Left renal cortex interstitium (tissue), 4 donors: ENCODE measurements around the gene SYCE3. TPM values are rescaled to one million over a fixed set of nuclear protein-coding genes. Genes with fewer than 3 reads are reported as not detected.

Experiments used
- DNase-seq, 4 donors: peaks; one replicate each; pipeline ENCODE4 v3.0.0-alpha.2; 2013; ENCODE audit warnings: low read depth in 4 of 4, low spot score in 2 of 4, missing footprints in 1 of 4
- polyA plus RNA-seq, 4 donors: library from polyadenylated mRNA; unstranded; fragments of 120-200 nt; gene quantifications; one replicate each; pipeline ENCODE4 v1.2.1, GENCODE V29; 2013; ENCODE audit not compliant: insufficient read length in 4 of 4

The SYCE3 gene
- polyA plus RNA-seq, 4 donors = 0.43 TPM; not detected in 3

GRCh38 chr22:50600967-50601668 lies 38.4 kb upstream of the SYCE3 start:
- no peak for DNase-seq

- DNase-seq = no peak
These were observed 37.8 kb upstream of the SYCE3 start, which contains the start of gene MAPK8IP2 for GRCh38 chr22:50600538-50600937. Gene MAPK8IP2, plus strand, starts transcription at chr22:50600793. Its CDS starts 26 bp downstream, at chr22:50600819.

- no peak for DNase-seq
These were observed 37.2 kb upstream of the SYCE3 start for GRCh38 chr22:50599816-50600455.

DNA sequence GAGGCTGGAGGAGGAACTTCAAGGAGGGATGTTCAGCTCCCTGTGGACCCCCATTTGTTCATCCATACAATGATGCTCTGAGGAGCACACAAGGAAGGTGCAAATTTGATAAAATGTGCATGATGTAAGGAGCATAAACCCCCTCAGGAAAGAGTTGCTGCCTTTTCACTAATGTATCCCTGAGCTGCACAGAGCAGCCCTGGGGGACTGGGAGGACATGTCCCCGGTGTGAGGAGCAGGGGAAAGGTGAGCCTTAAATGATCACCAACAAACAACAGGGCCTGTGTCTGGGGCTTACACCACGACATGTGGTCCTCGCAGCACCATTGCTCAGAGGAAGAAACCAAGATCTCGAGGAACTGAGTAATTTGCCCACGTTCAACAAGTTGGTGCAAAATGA lies 34.4 kb upstream of the SYCE3 start:
- no peak for DNase-seq

- DNase-seq = no peak
These were observed 32.5 kb upstream of the SYCE3 start for GRCh38 chr22:50595189-50595588.

- no peak for DNase-seq
These were observed 24.7 kb upstream of the SYCE3 start for GRCh38 chr22:50587407-50587806.

DNA sequence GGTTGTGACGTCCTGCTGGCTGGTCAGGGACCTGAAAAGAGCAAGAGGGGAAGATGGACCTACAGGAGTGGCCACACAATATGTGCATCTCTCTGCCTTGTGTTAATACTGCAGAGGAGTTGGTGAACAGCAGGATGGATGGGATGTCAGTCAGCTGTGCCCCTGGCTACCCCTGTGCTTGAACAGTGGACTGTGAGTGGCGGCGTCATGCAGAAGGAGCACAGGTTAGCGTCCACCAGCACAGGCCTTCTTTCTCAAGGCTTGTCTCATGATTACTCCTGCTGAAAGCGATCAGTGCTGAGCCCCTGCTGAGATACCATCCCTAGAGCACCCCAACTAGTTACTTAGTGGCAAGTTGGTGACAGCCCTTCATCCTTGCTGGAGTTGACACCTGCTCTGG lies 23.7 kb upstream of the SYCE3 start:
- no peak for DNase-seq

DNA sequence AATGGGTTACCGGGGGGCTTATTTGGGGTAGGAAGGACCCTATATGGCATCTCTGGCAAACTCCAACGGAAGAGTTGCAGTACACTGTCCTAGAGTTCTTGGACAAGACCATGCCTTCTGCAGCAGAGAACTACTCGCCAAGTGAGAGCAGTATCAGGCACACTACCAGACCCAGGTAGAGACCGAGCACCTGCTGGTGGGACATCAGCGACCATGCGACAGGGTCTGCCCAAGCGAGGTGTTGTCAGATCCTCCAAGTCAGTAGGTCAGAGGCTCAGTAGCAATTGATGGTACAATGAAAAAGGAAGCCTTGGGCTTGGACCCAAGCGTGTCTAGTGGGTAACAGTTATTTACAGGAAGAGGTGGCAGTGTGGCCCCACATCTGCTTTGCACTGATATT lies 23.1 kb upstream of the SYCE3 start:
- no peak for DNase-seq

DNA sequence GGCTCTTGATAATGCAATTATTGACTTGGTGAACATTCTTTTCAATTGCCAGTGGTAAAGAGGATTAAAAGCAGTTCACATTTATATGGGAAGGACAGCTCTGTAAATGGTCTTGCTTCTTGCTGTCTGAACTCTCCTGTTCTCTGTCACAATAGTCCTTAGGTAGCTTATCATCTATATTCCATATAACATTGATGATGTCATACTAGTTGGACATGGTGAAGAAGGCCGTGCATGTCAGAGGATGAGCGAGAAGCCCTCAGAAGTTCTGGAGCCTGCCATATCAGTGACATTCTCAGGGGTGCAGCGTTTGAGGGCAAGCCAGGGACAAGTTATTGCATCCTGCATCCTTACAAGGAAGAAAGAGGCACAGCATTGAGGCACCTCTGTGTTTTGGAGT lies 22.5 kb upstream of the SYCE3 start:
- no peak for DNase-seq

DNA sequence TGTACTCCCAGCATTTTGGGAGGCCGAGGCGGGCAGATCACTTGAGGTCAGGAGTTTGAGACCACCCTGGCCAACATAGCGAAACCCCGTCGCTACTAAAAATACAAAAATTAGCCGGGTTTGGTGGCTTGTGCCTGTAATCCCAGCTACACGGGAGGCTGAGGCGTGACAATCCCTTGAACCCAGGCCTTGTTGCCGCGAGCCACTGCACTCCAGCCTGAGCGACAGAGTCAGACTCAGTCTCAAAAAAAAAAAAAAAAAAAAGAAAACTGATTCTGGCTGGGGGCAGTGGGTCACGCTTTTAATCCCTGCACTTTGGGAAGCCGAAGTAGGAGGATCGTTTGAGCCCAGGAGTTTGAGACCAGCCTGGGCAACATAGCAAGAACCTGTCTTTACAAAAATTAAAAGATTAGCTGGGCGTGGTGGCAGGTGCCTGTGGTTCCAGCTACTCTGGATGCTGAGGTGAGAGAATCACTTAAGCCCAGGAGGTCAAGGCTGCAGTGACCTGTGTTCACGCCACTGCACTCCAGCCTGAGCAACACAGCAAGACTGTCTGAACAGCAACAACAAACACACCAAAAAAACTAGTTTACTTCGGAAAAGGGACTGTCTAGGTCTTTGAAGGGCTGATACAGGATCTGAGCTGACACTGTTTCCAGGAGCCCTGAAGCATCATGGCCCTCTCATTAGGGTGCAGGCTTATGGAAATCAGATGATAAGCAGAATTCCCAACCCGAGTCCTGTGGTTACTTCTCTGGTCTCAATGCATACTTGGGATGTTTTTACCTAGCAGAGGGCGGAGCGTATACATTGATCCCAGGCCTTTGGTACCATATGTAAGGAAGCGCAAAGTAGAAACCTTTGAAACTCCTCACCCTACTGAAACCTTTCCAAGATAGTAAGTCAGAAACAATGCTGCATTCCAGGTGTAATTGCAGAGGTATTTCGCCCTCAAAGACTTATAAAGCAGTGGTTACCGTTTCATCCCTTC lies 21.7 kb upstream of the SYCE3 start:
- DNase-seq = no peak

DNA sequence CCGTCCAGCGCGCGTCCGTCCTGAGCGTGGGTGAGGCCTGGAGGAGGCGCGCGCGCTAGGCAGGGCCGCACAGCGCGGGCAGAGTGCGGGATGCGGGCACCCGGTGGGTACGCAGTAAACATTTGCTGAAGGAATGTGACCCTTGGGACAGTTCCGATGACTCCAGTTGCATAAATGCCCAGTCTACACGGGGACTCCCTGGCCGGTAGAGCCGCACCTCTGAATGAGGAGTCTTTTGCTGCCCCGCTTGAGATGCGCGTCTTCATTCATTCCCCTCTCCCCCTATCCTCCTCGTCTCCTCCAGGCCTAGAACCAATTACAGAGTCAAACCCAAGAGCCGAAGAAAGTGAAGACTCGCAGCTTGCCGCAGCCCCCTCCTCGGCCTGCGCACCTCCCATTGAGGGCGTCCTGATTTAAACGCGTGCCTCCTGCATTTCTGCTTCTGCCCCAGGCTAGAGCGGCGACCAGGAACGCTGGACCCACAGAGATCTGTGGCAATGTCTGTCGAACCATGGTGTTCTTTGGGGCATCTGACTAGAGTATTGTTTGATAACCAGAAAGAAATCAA lies 20.7 kb upstream of the SYCE3 start:
- no peak for DNase-seq

- DNase-seq = peak; percentile 87 to 96 (median 92)
These were observed 20.0 kb upstream of the SYCE3 start, which contains the start of gene CHKB for GRCh38 chr22:50582493-50583293. Gene CHKB, minus strand, starts transcription at chr22:50582849. Its CDS starts 68 bp downstream, at chr22:50582781.

DNA sequence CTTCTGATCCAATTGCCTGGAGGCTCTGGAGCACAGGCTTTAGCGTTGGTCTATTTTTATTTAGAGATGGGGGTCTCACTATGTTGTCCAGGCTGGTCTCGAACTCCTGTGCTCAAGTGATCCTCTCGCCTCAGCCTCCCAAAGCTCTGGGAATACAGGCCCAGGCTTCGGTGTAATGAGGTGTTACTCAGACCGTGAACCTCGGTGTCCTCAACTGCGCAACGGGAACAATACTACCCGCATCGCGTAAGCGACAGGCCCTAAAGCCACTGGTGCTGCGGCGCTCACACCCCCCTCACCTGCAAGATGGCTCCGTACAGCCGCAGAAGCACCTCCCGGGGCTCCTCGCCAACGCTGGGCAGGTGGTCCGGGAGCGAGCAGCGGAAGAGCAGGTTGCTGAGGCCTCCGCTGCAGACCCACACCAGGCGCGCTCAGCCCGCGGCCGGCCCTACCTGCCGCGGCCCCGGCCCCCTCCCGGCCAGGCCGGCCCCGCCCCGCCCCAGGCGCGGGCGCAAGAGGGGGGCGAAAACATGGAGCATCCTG lies 19.3 kb upstream of the SYCE3 start:
- DNase-seq = no peak

DNA sequence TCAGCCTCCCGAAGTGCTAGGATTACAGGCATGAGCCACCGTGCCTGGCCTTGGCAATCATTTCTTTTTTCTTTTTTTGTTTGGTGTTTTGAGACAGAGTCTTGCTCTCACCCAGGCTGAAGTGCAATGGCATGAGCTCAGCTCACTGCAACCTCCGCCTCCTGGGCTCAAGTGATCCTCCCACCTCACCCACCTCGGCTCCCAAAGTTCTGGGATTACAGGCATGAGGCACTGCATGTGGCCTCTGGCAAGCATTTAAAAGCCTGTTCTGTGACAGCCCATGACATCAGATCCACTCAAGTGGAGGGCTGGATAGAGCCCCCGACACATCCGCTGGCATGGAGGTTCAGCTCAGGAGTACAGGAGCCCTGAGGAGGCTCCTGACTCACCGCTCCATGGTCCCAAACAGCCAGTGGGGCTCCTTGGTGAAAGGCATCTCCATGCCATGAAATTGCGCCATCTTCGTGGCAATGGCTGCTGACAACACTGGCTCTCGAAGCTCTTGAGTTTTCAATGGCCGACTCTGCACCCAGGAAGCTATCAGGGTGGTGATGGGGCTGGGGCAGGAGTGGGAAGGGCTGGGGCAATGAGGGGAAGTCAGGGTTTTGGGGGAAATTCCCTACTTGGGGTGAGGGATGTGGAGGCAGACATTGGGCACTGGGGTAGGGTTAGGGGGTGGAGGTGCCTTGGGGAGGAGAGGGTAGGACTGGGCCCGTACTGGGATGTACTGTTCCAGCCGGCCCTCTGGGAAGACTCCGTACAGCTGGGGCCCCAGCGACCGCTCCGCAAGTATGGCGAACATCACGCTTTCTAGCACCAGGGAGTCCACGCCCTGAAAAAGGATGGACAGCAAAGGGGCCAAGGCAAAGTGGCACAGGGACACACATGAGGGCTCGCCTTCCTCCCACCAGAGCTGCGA lies 18.6 kb upstream of the SYCE3 start:
- DNase-seq = no peak

- DNase-seq = no peak
These were observed 17.0 kb upstream of the SYCE3 start for GRCh38 chr22:50579752-50580151.

DNA sequence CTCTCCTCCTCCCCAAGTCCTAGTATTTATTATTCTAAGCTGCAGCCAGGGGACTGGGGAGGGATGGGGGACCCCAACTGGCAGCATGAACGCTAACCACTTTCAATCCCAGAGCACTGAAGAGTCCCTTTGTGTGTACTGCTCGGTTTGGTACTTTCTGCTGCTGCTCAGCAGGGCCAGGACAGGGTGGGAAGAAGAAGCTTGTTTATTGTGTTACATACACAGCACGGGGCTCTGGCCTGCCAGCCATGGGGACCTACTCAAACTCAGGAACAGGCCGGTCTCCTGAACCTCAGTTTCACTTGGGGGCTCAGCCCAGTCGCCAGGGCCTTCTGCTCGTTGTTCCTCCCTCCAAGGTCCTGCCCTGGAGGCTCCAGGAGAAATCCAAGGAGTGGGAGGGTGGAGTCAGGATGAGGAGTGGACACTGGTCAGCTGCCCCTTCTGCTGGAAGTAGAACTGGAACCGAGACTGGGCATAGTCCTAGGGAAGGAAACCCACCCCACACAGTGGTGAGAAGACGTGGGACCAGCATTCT lies 16.1 kb upstream of the SYCE3 start:
- DNase-seq = no peak

- no peak for DNase-seq
These were observed 15.5 kb upstream of the SYCE3 start, which contains the start of gene CPT1B for GRCh38 chr22:50577987-50578775. Gene CPT1B, minus strand, starts transcription at chr22:50578427. Its CDS starts 512 bp downstream, at chr22:50577915.

GRCh38 chr22:50577697-50577986 lies 14.9 kb upstream of the SYCE3 start:
- DNase-seq = no peak
